Mesenchymal stem cell (in vitro differentiated cells and primary cell): ENCODE data around the gene PDE6B.

Experiments used
- DNase-seq: peaks from one replicate; pipeline ENCODE4 v3.0.0-alpha.2; 2013
- H2AFZ ChIP-seq: one replicate; pipeline ENCODE4 v1.6.1; 2013; ENCODE audit warnings: low read depth, mild to moderate bottlenecking, control low read depth, inconsistent platforms, low read length, moderate library complexity
- H2AK5ac ChIP-seq: 2 replicates; pipeline ENCODE4 v1.6.1; 2013; ENCODE audit warnings: low read length, moderate library complexity, mild to moderate bottlenecking, inconsistent platforms; ENCODE audit not compliant: severe bottlenecking
- H2BK120ac ChIP-seq: one replicate; pipeline ENCODE4 v1.6.1; 2013; ENCODE audit warnings: low read depth, mild to moderate bottlenecking, inconsistent platforms, low read length, moderate library complexity
- H2BK12ac ChIP-seq, 2 experiments: one replicate each; pipeline ENCODE4 v1.6.1; 2013; ENCODE audit warnings: inconsistent platforms in 2 of 2, low read length in 2 of 2, mild to moderate bottlenecking in 2 of 2, moderate library complexity in 2 of 2, control low read depth in 1 of 2
- H2BK15ac ChIP-seq: one replicate; pipeline ENCODE4 v1.6.1; 2013; ENCODE audit warnings: mild to moderate bottlenecking, low read depth, inconsistent platforms; ENCODE audit not compliant: poor library complexity, severe bottlenecking
- H2BK5ac ChIP-seq: 2 replicates; pipeline ENCODE4 v1.6.1; 2013; ENCODE audit warnings: low read depth, mild to moderate bottlenecking, low read length, control low read depth, inconsistent platforms; ENCODE audit not compliant: poor library complexity, severe bottlenecking
- H3K14ac ChIP-seq, 2 experiments: one replicate each; pipeline ENCODE4 v1.6.1; 2013; ENCODE audit warnings: inconsistent platforms in 2 of 2, low read length in 2 of 2, control low read depth in 1 of 2, mild to moderate bottlenecking in 1 of 2, moderate library complexity in 1 of 2
- H3K18ac ChIP-seq, 2 experiments: one replicate each; pipeline ENCODE4 v1.6.1; 2013; ENCODE audit warnings: inconsistent platforms in 2 of 2, low read length in 2 of 2, control low read depth in 1 of 2, low read depth in 1 of 2, mild to moderate bottlenecking in 1 of 2
- H3K23ac ChIP-seq, 2 experiments: one replicate each; pipeline ENCODE4 v1.6.1; 2013; ENCODE audit warnings: inconsistent platforms in 2 of 2, low read length in 2 of 2, mild to moderate bottlenecking in 2 of 2, moderate library complexity in 2 of 2, control low read depth in 1 of 2
- H3K27ac ChIP-seq: 2 replicates; pipeline ENCODE4 v1.5.1; 2013; ENCODE audit warnings: mild to moderate bottlenecking, moderate library complexity, low read length, control low read depth, inconsistent platforms; ENCODE audit not compliant: poor library complexity, severe bottlenecking
- H3K27me3 ChIP-seq, 2 experiments: 2 replicates each; pipeline versions ENCODE4 v1.6.1 to v1.7.0; 2013; ENCODE audit warnings: low read length in 2 of 2, mild to moderate bottlenecking in 2 of 2, moderate library complexity in 2 of 2, control low read depth in 1 of 2, inconsistent platforms in 1 of 2; ENCODE audit not compliant: control insufficient read depth in 1 of 2, insufficient read depth in 1 of 2
- H3K36me3 ChIP-seq, 2 experiments: 2 replicates each; pipeline versions ENCODE4 v1.6.1 to v1.7.0; 2013; ENCODE audit warnings: low read length in 2 of 2, control low read depth in 1 of 2, inconsistent platforms in 1 of 2, low read depth in 1 of 2, mild to moderate bottlenecking in 1 of 2; ENCODE audit not compliant: insufficient read depth in 2 of 2, control insufficient read depth in 1 of 2
- H3K4ac ChIP-seq, 2 experiments: one replicate each; pipeline ENCODE4 v1.6.1; 2013; ENCODE audit warnings: inconsistent platforms in 2 of 2, low read length in 2 of 2, mild to moderate bottlenecking in 2 of 2, moderate library complexity in 2 of 2, control low read depth in 1 of 2, low read depth in 1 of 2
- H3K4me1 ChIP-seq: 2 replicates; pipeline ENCODE4 v1.6.1; 2013; ENCODE audit warnings: low read depth, low read length, control low read depth; ENCODE audit not compliant: control insufficient read depth, insufficient read depth
- H3K4me2 ChIP-seq: 2 replicates; pipeline ENCODE4 v1.6.1; 2013; ENCODE audit warnings: low read length, mild to moderate bottlenecking, inconsistent platforms; ENCODE audit not compliant: poor library complexity, severe bottlenecking
- H3K4me3 ChIP-seq, 2 experiments: 2 replicates each; pipeline versions ENCODE4 v1.5.1 to v1.7.0; 2013; ENCODE audit warnings: low read length in 2 of 2, mild to moderate bottlenecking in 2 of 2, control low read depth in 1 of 2, low read depth in 1 of 2; ENCODE audit not compliant: insufficient read depth in 1 of 2
- H3K79me1 ChIP-seq: replicated peaks from 2 replicates; pipeline ENCODE4 v1.6.1; 2013; ENCODE audit warnings: mild to moderate bottlenecking, control low read depth, low read length, inconsistent platforms; ENCODE audit not compliant: poor library complexity, severe bottlenecking
- H3K9ac ChIP-seq: 2 replicates; pipeline ENCODE4 v1.7.0; 2013; ENCODE audit warnings: mild to moderate bottlenecking, low read length, moderate library complexity
- H3K9me3 ChIP-seq: 2 replicates; pipeline ENCODE4 v1.7.0; 2013; ENCODE audit warnings: mild to moderate bottlenecking, low read length; ENCODE audit not compliant: control insufficient read depth
- H4K8ac ChIP-seq: one replicate; pipeline ENCODE4 v1.6.1; 2013; ENCODE audit warnings: inconsistent platforms, mild to moderate bottlenecking, low read length, moderate library complexity
- H4K91ac ChIP-seq: one replicate; pipeline ENCODE4 v1.6.1; 2013; ENCODE audit warnings: mild to moderate bottlenecking, low read length, inconsistent platforms
- WGBS: methylation state at CpG from one replicate; pipeline ENCODE4 v1.1.7; 2013; ENCODE audit warnings: mixed read lengths; 5-methylcytosine and 5-hydroxymethylcytosine counted together

The PDE6B gene

DNA sequence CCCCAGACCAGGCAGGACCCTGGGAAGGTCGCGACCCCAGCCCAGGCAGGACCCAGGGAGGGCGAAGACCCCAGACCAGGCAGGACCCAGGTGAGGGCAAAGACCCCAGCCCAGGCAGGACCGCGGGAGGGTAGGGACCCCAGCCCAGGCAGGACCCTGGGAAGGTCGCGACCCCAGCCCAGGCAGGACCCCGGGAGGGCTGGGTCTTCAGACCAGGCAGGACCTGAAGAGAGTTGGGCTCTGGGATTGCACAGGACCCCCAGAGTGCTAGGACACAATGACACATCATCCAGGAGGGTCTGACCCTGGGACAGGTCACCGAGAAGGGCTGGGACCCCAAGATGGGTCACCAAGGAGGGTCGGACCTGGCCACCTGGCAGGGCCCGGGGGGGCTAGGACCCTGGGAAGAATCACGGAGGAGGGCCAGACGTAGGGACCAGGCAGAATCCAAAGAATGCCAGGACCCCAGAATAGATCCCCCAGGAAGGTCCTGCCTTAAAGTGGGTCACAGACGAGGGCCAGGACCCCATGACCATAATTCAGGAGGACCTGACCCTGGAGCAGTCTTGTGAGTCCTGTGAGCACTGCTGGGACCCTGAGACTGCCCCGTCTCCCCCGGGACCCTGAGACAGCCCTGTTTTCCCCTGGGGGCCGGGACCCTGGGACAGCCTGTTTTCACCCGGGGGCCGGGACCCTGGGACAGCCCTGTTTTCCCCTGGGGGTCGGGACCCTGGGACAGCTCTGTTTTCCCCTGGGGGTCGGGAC lies 81.6 kb downstream of the PDE6B start:
- H3K4me2 ChIP-seq, result peak overlapping the region; percentile 89
- no peak overlapping the region for H3K4ac ChIP-seq
- no peak overlapping the region for H2BK5ac ChIP-seq
- peaks cover 3% of the 10 kb centered on the region for H3K79me1 ChIP-seq
- H3K9ac ChIP-seq, result peak overlapping the region; percentile 99
- DNase-seq, result no peak
- no peak overlapping the region for H3K18ac ChIP-seq
- H3K4me3 ChIP-seq, result peak overlapping the region; percentile 90 to 91
- peaks cover 3 to 16% of the 10 kb centered on the region in 2 experiments for H3K36me3 ChIP-seq
- H3K23ac ChIP-seq, result no peak overlapping the region
- no peak overlapping the region for H4K91ac ChIP-seq
- no peak overlapping the region for H2AFZ ChIP-seq
- peaks cover 0 to 15% of the 10 kb centered on the region in 2 experiments for H3K27me3 ChIP-seq
- no peak overlapping the region for H2BK12ac ChIP-seq
- H2BK15ac ChIP-seq, result no peak overlapping the region
- WGBS, result 89% methylated on average over 21 of the region's 21 CpGs
- H3K4me1 ChIP-seq, result peaks cover 34% of the 10 kb centered on the region
- H4K8ac ChIP-seq, result no peak overlapping the region
- H3K14ac ChIP-seq, result peak overlapping the region in 1 of 2 experiments; percentile 96
- H2BK120ac ChIP-seq, result no peak overlapping the region
- no peaks in the 10 kb centered on the region for H3K9me3 ChIP-seq
- no peak overlapping the region for H2AK5ac ChIP-seq
- no peak overlapping the region for H3K27ac ChIP-seq

DNA sequence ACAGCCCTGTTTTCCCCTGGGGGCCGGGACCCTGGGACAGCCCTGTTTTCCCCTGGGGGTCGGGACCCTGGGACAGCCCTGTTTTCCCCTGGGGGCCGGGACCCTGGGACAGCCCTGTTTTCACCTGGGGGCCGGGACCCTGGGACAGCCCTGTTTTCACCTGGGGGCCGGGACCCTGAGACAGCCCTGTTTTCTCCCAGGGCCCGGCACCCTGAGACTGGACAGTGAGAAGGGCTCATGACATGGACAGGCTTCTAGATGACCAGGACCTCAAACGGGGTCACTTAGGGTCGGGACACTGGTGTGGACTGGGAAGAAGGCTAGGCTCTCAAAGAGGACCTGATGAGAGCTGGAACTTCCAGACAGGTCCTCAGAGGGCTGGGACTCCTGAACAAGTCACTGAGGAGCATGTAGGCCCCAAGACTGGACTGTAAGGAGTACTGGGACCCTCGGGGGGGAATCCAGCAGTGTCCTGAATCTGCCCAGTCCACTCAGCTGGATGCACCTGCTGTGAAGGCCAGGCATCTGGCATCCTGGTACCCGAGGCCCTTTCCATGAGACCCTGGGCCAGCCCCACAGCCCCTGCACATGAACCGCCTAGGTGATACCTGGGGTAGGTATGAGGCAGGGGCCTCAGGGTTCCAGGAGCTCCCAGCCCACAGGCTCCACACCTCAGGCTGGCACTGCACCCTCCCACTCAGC lies 82.7 kb downstream of the PDE6B start:
- Histone ChIP-seq H2BK5ac (no peak overlapping the region), H3K9ac (no peak overlapping the region), H3K79me1 (peaks cover 3% of the 10 kb centered on the region), H3K36me3 (peaks cover 3 to 19% of the 10 kb centered on the region in 2 experiments), H2AFZ (no peak overlapping the region), H3K4me3 (peak overlapping the region in 1 of 2 experiments; percentile 44), H4K8ac (no peak overlapping the region), H3K27ac (no peak overlapping the region), H3K4me1 (peaks cover 37% of the 10 kb centered on the region), H3K27me3 (peaks cover 0 to 8% of the 10 kb centered on the region in 2 experiments), H3K14ac (peak overlapping the region in 1 of 2 experiments; percentile 1), H3K18ac (no peak overlapping the region), H2BK12ac (no peak overlapping the region), H4K91ac (no peak overlapping the region), H3K4me2 (peak overlapping the region; percentile 51), H3K4ac (no peak overlapping the region), H2BK15ac (no peak overlapping the region), H2AK5ac (no peak overlapping the region), H3K23ac (no peak overlapping the region), H2BK120ac (no peak overlapping the region), H3K9me3 (no peaks in the 10 kb centered on the region)
- DNase-seq, result no peak
- WGBS, result 98% methylated on average over 11 of the region's 11 CpGs

DNA sequence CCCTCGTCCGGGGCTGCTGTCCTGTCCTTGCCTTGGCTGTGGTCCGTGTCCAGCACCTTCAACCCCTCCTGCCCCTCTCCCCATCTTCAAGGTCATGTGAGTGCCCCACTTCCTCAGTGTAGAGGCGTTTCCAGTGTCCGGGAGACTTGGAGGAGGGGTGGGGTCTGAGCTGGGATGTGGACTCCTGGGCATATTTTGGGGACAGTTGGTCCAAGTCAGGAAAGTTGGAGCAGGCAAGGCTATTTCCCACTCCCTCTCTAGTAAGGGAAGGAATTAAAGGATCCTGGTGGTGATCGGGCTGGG lies 83.2 kb downstream of the PDE6B start:
- peaks cover 0 to 5% of the 10 kb centered on the region in 2 experiments for H3K27me3 ChIP-seq
- peak overlapping the region in 1 of 2 experiments; percentile 63 for H3K23ac ChIP-seq
- H3K14ac ChIP-seq, result peak overlapping the region in 1 of 2 experiments; percentile 1
- peaks cover 3 to 24% of the 10 kb centered on the region in 2 experiments for H3K36me3 ChIP-seq
- WGBS, result 98% methylated on average over 6 of the region's 6 CpGs
- peak overlapping the region in 1 of 2 experiments; percentile 44 for H3K4me3 ChIP-seq
- DNase-seq, result no peak
- no peak overlapping the region for H2BK5ac ChIP-seq
- H3K27ac ChIP-seq, result no peak overlapping the region
- H4K91ac ChIP-seq, result no peak overlapping the region
- H2BK15ac ChIP-seq, result no peak overlapping the region
- H2AFZ ChIP-seq, result no peak overlapping the region
- peaks cover 3% of the 10 kb centered on the region for H3K79me1 ChIP-seq
- no peaks in the 10 kb centered on the region for H3K9me3 ChIP-seq
- no peak overlapping the region for H3K18ac ChIP-seq
- no peak overlapping the region for H2BK120ac ChIP-seq
- no peak overlapping the region for H4K8ac ChIP-seq
- H3K4me1 ChIP-seq, result peaks cover 42% of the 10 kb centered on the region
- H3K4ac ChIP-seq, result no peak overlapping the region
- H3K4me2 ChIP-seq, result peak overlapping the region; percentile 41
- H2AK5ac ChIP-seq, result no peak overlapping the region
- H3K9ac ChIP-seq, result no peak overlapping the region
- H2BK12ac ChIP-seq, result no peak overlapping the region

DNA sequence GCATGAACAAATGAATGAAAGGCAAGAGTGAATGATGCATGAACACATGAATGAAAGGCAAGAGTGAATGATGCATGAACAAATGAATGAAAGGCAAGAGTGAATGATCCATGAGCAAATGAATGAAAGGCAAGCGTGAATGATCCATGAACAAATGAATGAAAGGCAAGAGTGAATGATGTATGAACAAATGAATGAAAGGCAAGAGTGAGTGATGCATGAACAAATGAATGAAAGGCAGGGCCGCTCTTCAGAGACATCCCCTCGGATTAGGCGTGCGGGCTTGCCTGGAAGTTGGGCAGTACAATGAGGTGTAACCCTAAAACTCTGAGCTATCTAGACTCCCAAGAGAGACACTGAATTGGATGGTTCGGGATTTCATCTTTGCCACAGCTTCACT lies 84.0 kb downstream of the PDE6B start:
- DNase-seq, result no peak
- Histone ChIP-seq H2BK12ac (no peak overlapping the region), H2AFZ (no peak overlapping the region), H3K4me2 (no peak overlapping the region), H4K8ac (no peak overlapping the region), H3K4ac (no peak overlapping the region), H3K14ac (no peak overlapping the region), H3K9ac (no peak overlapping the region), H2AK5ac (no peak overlapping the region), H3K36me3 (peaks cover 6 to 31% of the 10 kb centered on the region in 2 experiments), H3K23ac (no peak overlapping the region), H2BK15ac (no peak overlapping the region), H4K91ac (no peak overlapping the region), H2BK120ac (no peak overlapping the region), H3K27ac (no peak overlapping the region), H3K27me3 (no peaks in the 10 kb centered on the region), H2BK5ac (no peak overlapping the region), H3K79me1 (peaks cover 3% of the 10 kb centered on the region), H3K4me1 (peaks cover 44% of the 10 kb centered on the region), H3K18ac (no peak overlapping the region), H3K9me3 (no peaks in the 10 kb centered on the region), H3K4me3 (no peak overlapping the region)
- 98% methylated on average over 6 of the region's 6 CpGs for WGBS
